Upper lobe of left lung (tissue), 4 donors: Measurements from ENCODE around the gene PLEK.

Source experiments
- EP300 ChIP-seq, 4 donors: sonication (generic); formaldehyde crosslinking; IDR thresholded peaks; one replicate each; pipeline ENCODE4 v1.5.1; 2017; ENCODE audit warnings: antibody characterized with exemption in 4 of 4, control low read depth in 2 of 4
- POLR2A ChIP-seq, 4 donors: fragments of 450-650 bp; IDR thresholded peaks; one replicate each; pipeline ENCODE4 v1.5.1; 2016 to 2017; ENCODE audit warnings: antibody characterized with exemption in 4 of 4, mild to moderate bottlenecking in 2 of 4
- POLR2AphosphoS5 ChIP-seq, 2 donors: sonication (generic); formaldehyde crosslinking; IDR thresholded peaks; one replicate each; pipeline ENCODE4 v1.5.1; 2017; ENCODE audit warnings: antibody characterized with exemption in 2 of 2
- TF ChIP-seq, protein P1 (sequence below), 6 experiments: fragments of 450-650 bp in 4 of 6; fragments of 200-600 bp in 2 of 6; sonication (generic) in 2 of 6; IDR thresholded peaks; one replicate each; pipeline ENCODE4 v1.5.1; 2016 to 2019; ENCODE audit warnings: antibody characterized with exemption in 6 of 6

DNA sequence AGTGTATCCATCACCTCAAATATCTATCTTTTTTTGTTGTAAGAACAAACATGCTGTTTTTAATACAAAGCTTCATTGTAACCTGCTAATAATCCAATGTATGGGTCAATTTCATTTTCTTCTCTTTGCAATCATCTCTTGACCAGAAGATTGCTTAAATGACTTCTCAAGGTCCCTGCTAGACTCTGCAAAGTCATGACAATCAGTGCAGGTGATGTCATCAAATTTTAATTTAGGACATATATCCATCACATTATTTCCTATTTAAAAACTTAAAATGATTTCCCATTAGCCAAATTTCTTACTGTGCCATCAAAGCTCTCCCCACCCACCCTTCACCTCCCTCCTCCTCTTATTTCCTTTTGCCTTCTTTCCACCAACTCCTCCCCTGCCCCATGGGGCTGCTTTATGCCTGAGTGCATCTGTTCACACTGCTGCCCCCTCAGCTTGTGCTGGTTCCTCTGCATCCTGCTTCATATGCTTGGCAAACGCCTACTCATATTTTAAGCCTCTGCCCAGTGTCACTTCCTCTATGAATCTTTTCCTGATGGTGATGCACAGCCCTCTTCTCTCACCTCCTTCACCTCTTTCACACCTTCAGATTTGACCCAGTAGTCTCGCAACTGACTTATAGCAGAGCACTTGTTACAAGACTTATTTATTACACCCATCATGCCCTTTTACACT is 20.3 kb downstream of the PLEK start:
- TF ChIP-seq POLR2A (IDR thresholded peaks at IDR 0.05) = no peak
- TF ChIP-seq, protein P1, sequence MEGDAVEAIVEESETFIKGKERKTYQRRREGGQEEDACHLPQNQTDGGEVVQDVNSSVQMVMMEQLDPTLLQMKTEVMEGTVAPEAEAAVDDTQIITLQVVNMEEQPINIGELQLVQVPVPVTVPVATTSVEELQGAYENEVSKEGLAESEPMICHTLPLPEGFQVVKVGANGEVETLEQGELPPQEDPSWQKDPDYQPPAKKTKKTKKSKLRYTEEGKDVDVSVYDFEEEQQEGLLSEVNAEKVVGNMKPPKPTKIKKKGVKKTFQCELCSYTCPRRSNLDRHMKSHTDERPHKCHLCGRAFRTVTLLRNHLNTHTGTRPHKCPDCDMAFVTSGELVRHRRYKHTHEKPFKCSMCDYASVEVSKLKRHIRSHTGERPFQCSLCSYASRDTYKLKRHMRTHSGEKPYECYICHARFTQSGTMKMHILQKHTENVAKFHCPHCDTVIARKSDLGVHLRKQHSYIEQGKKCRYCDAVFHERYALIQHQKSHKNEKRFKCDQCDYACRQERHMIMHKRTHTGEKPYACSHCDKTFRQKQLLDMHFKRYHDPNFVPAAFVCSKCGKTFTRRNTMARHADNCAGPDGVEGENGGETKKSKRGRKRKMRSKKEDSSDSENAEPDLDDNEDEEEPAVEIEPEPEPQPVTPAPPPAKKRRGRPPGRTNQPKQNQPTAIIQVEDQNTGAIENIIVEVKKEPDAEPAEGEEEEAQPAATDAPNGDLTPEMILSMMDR (IDR thresholded peaks at IDR 0.05) = no peak
- peak in 1 of 2 donors; percentile 19 for TF ChIP-seq POLR2AphosphoS5 (IDR thresholded peaks at IDR 0.05)
- no peak for TF ChIP-seq EP300 (IDR thresholded peaks at IDR 0.05)
